ENCODE measurements around the gene L3MBTL4.

DNA sequence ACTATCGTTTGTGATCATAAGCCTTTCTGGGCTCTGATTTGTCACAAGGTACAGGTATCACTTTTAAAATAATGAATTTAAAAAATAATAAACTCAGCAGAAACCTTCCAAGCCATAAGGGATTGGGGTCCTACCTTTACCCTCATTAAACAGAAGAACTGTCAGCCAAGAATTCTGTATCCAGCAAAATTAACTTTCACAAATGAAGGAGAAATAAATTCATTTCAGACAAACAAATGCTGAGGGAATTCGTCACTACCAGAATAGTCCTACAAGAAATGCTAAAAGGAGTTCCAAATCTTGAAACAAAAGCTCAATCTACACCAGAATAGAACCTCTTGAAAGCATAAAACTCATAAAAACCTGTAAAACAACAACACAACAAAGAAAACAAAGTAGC, 25.7 kb downstream of the L3MBTL4 start:
- TF ChIP-seq POLR2A (IDR thresholded peaks at IDR 0.05), result no peak
- no peak for TF ChIP-seq CTCF (IDR thresholded peaks at IDR 0.05)

Data from upper lobe of left lung (tissue), 4 donors.